ENCODE results near the gene ADAM17.

Gene ADAM17

GRCh38 chr2:9494081-9494480 is 61.5 kb downstream of the ADAM17 start:
- no peak overlapping the region for H3K4me3 ChIP-seq (replicated peaks; ENCODE audit: low read depth, low read length)
- H3K36me3 ChIP-seq (ENCODE audit: control insufficient read depth, insufficient read depth, low read length) = peaks cover 35% of the 10 kb centered on the region
- no peak for DNase-seq (ENCODE audit: extremely low read depth, insufficient read length)
- H3K27me3 ChIP-seq (replicated peaks; ENCODE audit: control insufficient read depth, insufficient read depth, low read length) = no peaks in the 10 kb centered on the region
- TF ChIP-seq, protein P1, sequence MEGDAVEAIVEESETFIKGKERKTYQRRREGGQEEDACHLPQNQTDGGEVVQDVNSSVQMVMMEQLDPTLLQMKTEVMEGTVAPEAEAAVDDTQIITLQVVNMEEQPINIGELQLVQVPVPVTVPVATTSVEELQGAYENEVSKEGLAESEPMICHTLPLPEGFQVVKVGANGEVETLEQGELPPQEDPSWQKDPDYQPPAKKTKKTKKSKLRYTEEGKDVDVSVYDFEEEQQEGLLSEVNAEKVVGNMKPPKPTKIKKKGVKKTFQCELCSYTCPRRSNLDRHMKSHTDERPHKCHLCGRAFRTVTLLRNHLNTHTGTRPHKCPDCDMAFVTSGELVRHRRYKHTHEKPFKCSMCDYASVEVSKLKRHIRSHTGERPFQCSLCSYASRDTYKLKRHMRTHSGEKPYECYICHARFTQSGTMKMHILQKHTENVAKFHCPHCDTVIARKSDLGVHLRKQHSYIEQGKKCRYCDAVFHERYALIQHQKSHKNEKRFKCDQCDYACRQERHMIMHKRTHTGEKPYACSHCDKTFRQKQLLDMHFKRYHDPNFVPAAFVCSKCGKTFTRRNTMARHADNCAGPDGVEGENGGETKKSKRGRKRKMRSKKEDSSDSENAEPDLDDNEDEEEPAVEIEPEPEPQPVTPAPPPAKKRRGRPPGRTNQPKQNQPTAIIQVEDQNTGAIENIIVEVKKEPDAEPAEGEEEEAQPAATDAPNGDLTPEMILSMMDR (IDR thresholded peaks at IDR 0.05; ENCODE audit: insufficient read depth, low read length, poor library complexity, severe bottlenecking) = no peak

- H3K27me3 ChIP-seq (replicated peaks; ENCODE audit: control insufficient read depth, insufficient read depth, low read length) = no peaks in the 10 kb centered on the region
- TF ChIP-seq, protein P1 (IDR thresholded peaks at IDR 0.05; ENCODE audit: insufficient read depth, low read length, poor library complexity, severe bottlenecking) = no peak
- DNase-seq (ENCODE audit: extremely low read depth, insufficient read length) = no peak
- H3K36me3 ChIP-seq (ENCODE audit: control insufficient read depth, insufficient read depth, low read length) = peaks cover 36% of the 10 kb centered on the region
- no peak overlapping the region for H3K4me3 ChIP-seq (replicated peaks; ENCODE audit: low read depth, low read length)
Observed at GRCh38 chr2:9493478-9493877, 62.2 kb downstream of the ADAM17 start.

DNA sequence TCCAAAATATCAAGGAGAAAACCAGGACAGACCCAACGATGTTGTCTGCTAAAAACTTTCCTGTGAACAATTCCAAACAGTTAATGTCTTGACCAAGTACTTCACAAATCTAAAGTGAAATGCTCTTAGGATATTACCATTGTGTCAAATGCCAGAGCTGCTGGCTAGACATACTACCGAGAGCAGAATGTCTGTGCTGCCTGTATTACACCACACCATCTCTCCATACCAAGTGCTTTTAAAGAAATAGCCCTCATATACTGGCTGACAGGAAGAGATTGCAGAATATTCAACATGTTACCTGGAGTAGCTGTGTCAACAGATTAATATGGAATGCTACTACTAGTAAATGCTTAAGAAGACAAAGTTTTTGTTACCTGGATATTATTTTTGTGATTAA is 62.7 kb downstream of the ADAM17 start:
- H3K36me3 ChIP-seq (ENCODE audit: control insufficient read depth, insufficient read depth, low read length) = peaks cover 36% of the 10 kb centered on the region
- no peaks in the 10 kb centered on the region for H3K27me3 ChIP-seq (replicated peaks; ENCODE audit: control insufficient read depth, insufficient read depth, low read length)
- DNase-seq (ENCODE audit: extremely low read depth, insufficient read length) = no peak
- TF ChIP-seq, protein P1 (IDR thresholded peaks at IDR 0.05; ENCODE audit: insufficient read depth, low read length, poor library complexity, severe bottlenecking) = no peak
- H3K4me3 ChIP-seq (replicated peaks; ENCODE audit: low read depth, low read length) = no peak overlapping the region

DNA sequence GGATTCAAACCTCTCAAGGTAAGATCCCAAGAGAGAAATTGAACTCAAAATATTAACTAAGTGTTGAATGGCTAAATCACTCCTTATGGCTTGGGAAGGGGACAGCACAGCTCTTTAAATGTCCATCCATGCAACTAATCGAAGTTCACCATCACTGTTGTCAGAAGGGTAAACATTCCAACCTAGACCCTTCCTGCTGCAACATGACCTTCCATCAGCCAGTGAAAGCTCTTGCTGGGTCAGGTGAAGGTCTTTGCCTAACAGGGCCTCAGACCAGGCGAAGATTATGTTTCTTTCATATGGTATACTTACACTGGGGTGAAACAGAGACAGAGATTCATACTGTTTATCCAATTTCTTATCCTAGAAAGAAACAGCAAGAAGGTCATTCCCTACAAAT is 64.8 kb downstream of the ADAM17 start:
- Histone ChIP-seq H3K27me3 (replicated peaks; ENCODE audit: control insufficient read depth, insufficient read depth, low read length) (no peaks in the 10 kb centered on the region), H3K36me3 (ENCODE audit: control insufficient read depth, insufficient read depth, low read length) (peaks cover 31% of the 10 kb centered on the region), H3K4me3 (replicated peaks; ENCODE audit: low read depth, low read length) (no peak overlapping the region)
- no peak for DNase-seq (ENCODE audit: extremely low read depth, insufficient read length)
- TF ChIP-seq, protein P1 (IDR thresholded peaks at IDR 0.05; ENCODE audit: insufficient read depth, low read length, poor library complexity, severe bottlenecking) = no peak

- H3K36me3 ChIP-seq (ENCODE audit: control insufficient read depth, insufficient read depth, low read length) = peaks cover 41% of the 10 kb centered on the region
- no peak for DNase-seq (ENCODE audit: extremely low read depth, insufficient read length)
- TF ChIP-seq, protein P1 (IDR thresholded peaks at IDR 0.05; ENCODE audit: insufficient read depth, low read length, poor library complexity, severe bottlenecking) = no peak
- H3K27me3 ChIP-seq (replicated peaks; ENCODE audit: control insufficient read depth, insufficient read depth, low read length) = no peaks in the 10 kb centered on the region
- no peak overlapping the region for H3K4me3 ChIP-seq (replicated peaks; ENCODE audit: low read depth, low read length)
Observed at GRCh38 chr2:9488583-9489547, 66.8 kb downstream of the ADAM17 start.

Data from GM06990 (cell line).